ENCODE measurements around the gene ABCA12. TPM values are rescaled to one million over a fixed set of nuclear protein-coding genes. Genes with fewer than 3 reads are reported as not detected.

ABCA12 gene
- total and polyA plus RNA-seq, 2 donors (not counting 3 experiments of a cell fraction or from before 2014, with no cell fraction given): not detected

DNA sequence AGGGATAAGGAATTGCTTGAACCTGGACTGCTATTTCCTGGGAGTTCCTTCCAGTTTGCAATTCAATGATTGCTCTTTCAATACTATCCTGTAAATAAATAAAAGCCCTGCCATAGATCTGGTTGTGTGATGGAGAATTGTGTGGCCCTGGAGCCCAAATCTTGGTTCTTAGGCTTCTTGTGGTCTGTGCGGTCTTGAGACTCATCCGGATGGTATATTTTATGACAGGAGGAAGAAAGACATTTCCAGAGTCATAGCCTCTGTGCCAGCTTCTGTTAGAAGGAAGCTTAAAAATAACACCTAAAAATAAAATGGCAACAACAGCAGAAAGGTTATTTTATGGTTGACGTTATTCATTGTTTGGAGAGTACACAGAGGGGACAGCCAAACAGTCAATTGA lies 137.7 kb downstream of the ABCA12 start:
- DNase-seq (ENCODE audit: low read depth, low spot score) (no peak), FAIRE-seq (no peak)
- no TSS peak for BruUV-seq (replicated peaks)
- Histone ChIP-seq H3K4me1 (ENCODE audit: control insufficient read depth, extremely low read depth, insufficient read depth, low read length) (no peaks in the 10 kb centered on the region), H3K9me3 (replicated peaks; ENCODE audit: control insufficient read depth, insufficient read depth, low read length) (no peaks in the 10 kb centered on the region), H3K27me3 (ENCODE audit: control insufficient read depth in 2 of 2, insufficient read depth in 2 of 2, low read length in 2 of 2) (peaks cover 2% of the 10 kb centered on the region in 2 experiments), H2AFZ (ENCODE audit: low read depth, low read length) (no peak overlapping the region), H3K27ac (ENCODE audit: insufficient read depth, low read depth, low read length) (no peak overlapping the region), H3K9ac (replicated peaks; ENCODE audit: extremely low read depth, insufficient read depth, low read length) (no peak overlapping the region), H4K20me1 (replicated peaks; ENCODE audit: control insufficient read depth, extremely low read depth, insufficient read depth, low read length) (no peaks in the 10 kb centered on the region), H3K79me2 (ENCODE audit: control insufficient read depth, insufficient read depth, low read length) (no peaks in the 10 kb centered on the region), H3K9me1 (replicated peaks; ENCODE audit: control insufficient read depth, extremely low read depth, insufficient read depth, low read length) (no peaks in the 10 kb centered on the region), H3K4me2 (ENCODE audit: insufficient read depth, low read length) (no peak overlapping the region), H3K4me3 (replicated peaks in 1 of 3; ENCODE audit: insufficient read depth in 1 of 3, low read depth in 1 of 3, low read length in 3 of 3) (no peak overlapping the region), H3K36me3 (ENCODE audit: control insufficient read depth in 2 of 2, extremely low read depth in 1 of 2, insufficient read depth in 2 of 2, low read length in 2 of 2) (no peaks in the 10 kb centered on the region)
- TF ChIP-seq CTCF (IDR thresholded peaks at IDR 0.05; ENCODE audit: extremely low read depth in 1 of 2, insufficient read depth in 1 of 2, low read depth in 1 of 2, low read length in 2 of 2): no peak
- no peak for TF ChIP-seq MYC (IDR thresholded peaks at IDR 0.05; ENCODE audit: low read depth, low read length)
- TF ChIP-seq FOS (IDR thresholded peaks at IDR 0.05; ENCODE audit: borderline replicate concordance, insufficient read depth, low read length): no peak
- dilution Hi-C loops (cut with MboI; ENCODE audit: extremely low pct_ligation_motif_present, low sequenced_read_pairs) (no loop called here), intact Hi-C loops (cut with micrococcal nuclease) (no loop called here)
- CTCF ChIA-PET: interaction anchor here (1.4 kb wide), 1 partner anchor 1749 kb away, joined by 4 read pairs; no protein-coding TSS in a partner anchor
- POLR2A ChIA-PET: no interaction called here

DNA sequence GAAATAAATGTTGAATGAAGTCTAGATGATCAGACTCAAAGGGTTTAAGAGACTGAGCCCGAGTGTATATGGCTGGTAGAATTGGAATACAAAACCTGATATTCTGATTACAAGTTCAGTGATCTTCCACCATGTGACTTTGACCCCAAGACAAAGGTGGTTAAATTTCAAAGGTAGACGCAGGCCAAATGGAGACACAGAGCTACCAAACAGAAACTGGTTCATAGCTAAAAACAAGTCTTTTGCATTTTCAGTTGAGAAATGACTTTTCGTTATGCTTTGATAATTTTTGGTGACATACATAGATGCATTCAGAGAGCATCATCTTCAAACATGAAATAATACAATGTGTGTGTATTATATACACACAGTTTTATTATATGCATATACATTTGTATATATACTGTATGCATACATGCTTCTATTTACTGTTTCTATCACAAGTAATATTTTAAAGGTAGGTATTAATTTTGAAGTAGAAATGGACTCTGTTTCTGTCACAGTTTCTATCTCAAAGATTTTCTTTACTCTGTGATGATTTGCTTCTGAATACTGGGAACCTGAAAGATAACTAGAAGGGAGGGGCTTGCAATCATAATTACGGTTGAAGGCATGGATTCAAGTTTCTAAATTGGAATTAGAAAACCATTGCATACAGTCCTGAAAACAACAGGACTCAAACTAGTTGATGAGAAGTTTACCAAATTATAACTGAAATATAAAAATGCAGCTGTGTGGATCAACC lies 142.3 kb downstream of the ABCA12 start:
- no peaks in the 10 kb centered on the region for H3K9me1 ChIP-seq (replicated peaks; ENCODE audit: control insufficient read depth, extremely low read depth, insufficient read depth, low read length)
- no peaks in the 10 kb centered on the region for H3K9me3 ChIP-seq (replicated peaks; ENCODE audit: control insufficient read depth, insufficient read depth, low read length)
- no peak overlapping the region for H3K4me2 ChIP-seq (ENCODE audit: insufficient read depth, low read length)
- TF ChIP-seq MYC (IDR thresholded peaks at IDR 0.05; ENCODE audit: low read depth, low read length): no peak
- no peak for TF ChIP-seq POLR2A (IDR thresholded peaks at IDR 0.05; ENCODE audit: low read depth, low read length)
- no peak for TF ChIP-seq POLR2AphosphoS5 (IDR thresholded peaks at IDR 0.05; ENCODE audit: insufficient read depth, low read depth, low read length)
- TF ChIP-seq FOS (IDR thresholded peaks at IDR 0.05; ENCODE audit: borderline replicate concordance, insufficient read depth, low read length): no peak
- TF ChIP-seq GATA2 (IDR thresholded peaks at IDR 0.05; ENCODE audit: insufficient read depth, insufficient read length, low read depth, low read length): no peak
- no peak for TF ChIP-seq JUN (IDR thresholded peaks at IDR 0.05; ENCODE audit: borderline replicate concordance, insufficient read depth, insufficient read length, low read depth)
- TF ChIP-seq MAX (IDR thresholded peaks at IDR 0.05; ENCODE audit: insufficient read depth, insufficient read length): no peak
- no peak overlapping the region for H3K9ac ChIP-seq (replicated peaks; ENCODE audit: extremely low read depth, insufficient read depth, low read length)
- dilution Hi-C loops (cut with MboI; ENCODE audit: extremely low pct_ligation_motif_present, low sequenced_read_pairs) (no loop called here), intact Hi-C loops (cut with micrococcal nuclease) (no loop called here)
- FAIRE-seq (no peak), DNase-seq (ENCODE audit: low read depth, low spot score) (no peak)
- CTCF ChIA-PET: interaction anchor here (0.6 to 1.0 kb wide), 2 partner anchors 17 to 112 kb away, joined by 3 read pairs; no protein-coding TSS in a partner anchor
- no peaks in the 10 kb centered on the region for H4K20me1 ChIP-seq (replicated peaks; ENCODE audit: control insufficient read depth, extremely low read depth, insufficient read depth, low read length)
- POLR2A ChIA-PET: no interaction called here
- no peaks in the 10 kb centered on the region for H3K4me1 ChIP-seq (ENCODE audit: control insufficient read depth, extremely low read depth, insufficient read depth, low read length)
- no peak overlapping the region for H2AFZ ChIP-seq (ENCODE audit: low read depth, low read length)
- no peaks in the 10 kb centered on the region for H3K36me3 ChIP-seq (ENCODE audit: control insufficient read depth in 2 of 2, extremely low read depth in 1 of 2, insufficient read depth in 2 of 2, low read length in 2 of 2)
- peaks cover 0 to 2% of the 10 kb centered on the region in 2 experiments for H3K27me3 ChIP-seq (ENCODE audit: control insufficient read depth in 2 of 2, insufficient read depth in 2 of 2, low read length in 2 of 2)
- H3K27ac ChIP-seq (ENCODE audit: insufficient read depth, low read depth, low read length): no peak overlapping the region
- H3K79me2 ChIP-seq (ENCODE audit: control insufficient read depth, insufficient read depth, low read length): no peaks in the 10 kb centered on the region
- H3K4me3 ChIP-seq (replicated peaks in 1 of 3; ENCODE audit: insufficient read depth in 1 of 3, low read depth in 1 of 3, low read length in 3 of 3): no peak overlapping the region
- BruUV-seq (replicated peaks): no TSS peak

Data from endothelial cell of umbilical vein (primary cell).